H1 (cell line): ENCODE results near the gene NAT9. TPM values are rescaled to one million over a fixed set of nuclear protein-coding genes. Genes with fewer than 3 reads are reported as not detected.

Experiments
- ATF3 ChIP-seq: IDR thresholded peaks from 2 replicates; pipeline ENCODE4 v1.6.1; 2011; ENCODE audit warnings: low read depth, mild to moderate bottlenecking, low read length; ENCODE audit not compliant: insufficient read depth
- CHD7 ChIP-seq: fragments of 300-600 bp; sonication (generic); IDR thresholded peaks from 2 replicates; pipeline ENCODE4 v1.7.1; 2012; ENCODE audit warnings: low read length, moderate library complexity, mild to moderate bottlenecking, inconsistent platforms; ENCODE audit not compliant: insufficient replicate concordance
- KDM1A ChIP-seq: fragments of 200-600, 300-600 bp; sonication (generic); IDR thresholded peaks from 2 replicates; pipeline ENCODE4 v1.7.1; 2016; ENCODE audit warnings: mild to moderate bottlenecking, low read length, borderline replicate concordance
- RBBP5 ChIP-seq: IDR thresholded peaks from 2 replicates; pipeline ENCODE4 v1.7.1; 2012; ENCODE audit warnings: low read depth, mild to moderate bottlenecking, inconsistent platforms, low read length, moderate library complexity, borderline replicate concordance
- SIX5 ChIP-seq: IDR thresholded peaks from 2 replicates; pipeline ENCODE4 v1.6.1; 2011; ENCODE audit warnings: mild to moderate bottlenecking, low read depth, low read length
- SP2 ChIP-seq: IDR thresholded peaks from 2 replicates; pipeline ENCODE4 v1.6.1; 2012; ENCODE audit warnings: mild to moderate bottlenecking, low read length, inconsistent platforms
- TCF12 ChIP-seq: IDR thresholded peaks from 2 replicates; pipeline ENCODE4 v1.6.1; 2011; ENCODE audit warnings: low read depth, mild to moderate bottlenecking, low read length
- polyA plus RNA-seq, 7 experiments: library from polyadenylated mRNA; depleted of rRNA in 3 of 7; stranded (reverse) in 5 of 7; unstranded in 2 of 7; fragments of >200 nt in 5 of 7; fragments of 200-250 nt in 2 of 7; gene quantifications; 1 replicate in 5 of 7; 2 replicates in 1 of 7; 4 replicates in 1 of 7; pipeline versions ENCODE4 v1.2.1 to v1.2.3, GENCODE V29; 2011 to 2013; ENCODE audit warnings: missing spikeins in 2 of 7, mixed read lengths in 2 of 7
- total RNA-seq: library from RNA; stranded (reverse); fragmentation: NEBNext Ultra II Directional; extraction: Animal tissue kit (Norgen Biotek cat#: 25700); gene quantifications from 2 replicates; pipeline ENCODE4 v1.2.1, GENCODE V29; 2021

The NAT9 gene
- total and polyA plus RNA-seq, 2 of the 8 experiments (the other 6 are each of a cell fraction or from before 2014, with no cell fraction given), result 32.3 to 42.7 TPM

DNA sequence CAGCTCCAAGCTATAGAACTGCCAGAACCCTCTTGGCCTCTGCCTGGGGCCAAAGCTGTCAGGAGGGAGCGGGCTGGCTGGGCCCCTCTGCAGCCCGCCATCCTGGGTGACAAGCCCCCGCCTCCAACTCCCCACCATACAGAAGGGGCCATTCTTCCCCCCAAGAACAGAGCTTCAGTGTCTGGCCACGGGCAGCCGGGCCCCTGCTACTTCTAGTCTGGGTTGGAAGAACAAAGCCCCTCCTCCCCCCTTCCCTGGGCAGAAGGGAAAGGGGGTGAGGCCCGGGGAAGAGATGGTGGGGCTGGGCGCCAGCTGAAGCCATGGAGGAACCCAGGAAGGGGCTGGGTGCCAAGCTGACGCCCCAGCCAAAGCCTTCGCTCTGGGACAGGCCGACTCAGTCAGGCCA is 9.0 kb downstream of the NAT9 start (continued):
- TF ChIP-seq CHD7 (no peak), RBBP5 (no peak), ATF3 (no peak), KDM1A (no peak), SIX5 (no peak), TCF12 (no peak), SP2 (no peak)
